GM12878 (cell line): ENCODE results near the gene OCIAD2.

Experiments used
- EGR1 ChIP-seq, 2 experiments: IDR thresholded peaks; 1 replicate in 1 of 2; 2 replicates in 1 of 2; pipeline ENCODE4 v1.6.1; 2011 to 2012; ENCODE audit warnings: low read depth in 2 of 2, low read length in 2 of 2, borderline replicate concordance in 1 of 2, mild to moderate bottlenecking in 1 of 2, moderate library complexity in 1 of 2
- GABPA ChIP-seq: IDR thresholded peaks from 2 replicates; pipeline ENCODE4 v1.6.1; 2014; ENCODE audit warnings: antibody characterized with exemption, low read depth, mild to moderate bottlenecking, inconsistent platforms
- RFX5 ChIP-seq: IDR thresholded peaks from 2 replicates; pipeline ENCODE4 v1.6.1; 2011; ENCODE audit warnings: low read depth, low read length, improper control_type of control experiment
- SIN3A ChIP-seq: IDR thresholded peaks from 2 replicates; pipeline ENCODE4 v1.6.1; 2012; ENCODE audit warnings: low read depth, low read length, improper control_type of control experiment
- SUZ12 ChIP-seq: fragments of 200-600 bp; sonication (generic); IDR thresholded peaks from one replicate; pipeline ENCODE4 v1.6.1; 2018; ENCODE audit warnings: antibody characterized with exemption, mild to moderate bottlenecking; ENCODE audit not compliant: unreplicated experiment
- TARDBP ChIP-seq: IDR thresholded peaks from 2 replicates; pipeline ENCODE4 v1.6.1; 2016; ENCODE audit warnings: borderline replicate concordance
- TCF7 ChIP-seq: IDR thresholded peaks from 2 replicates; pipeline ENCODE4 v1.6.1; 2014; ENCODE audit warnings: antibody characterized with exemption, borderline replicate concordance
- YY1 ChIP-seq: IDR thresholded peaks from 2 replicates; pipeline ENCODE4 v1.6.1; 2011; ENCODE audit warnings: low read depth, mild to moderate bottlenecking, low read length
- TF ChIP-seq, protein P1 (sequence below): IDR thresholded peaks from 2 replicates; pipeline ENCODE4 v1.6.1; 2011; ENCODE audit warnings: low read depth, mild to moderate bottlenecking, low read length, moderate library complexity, borderline replicate concordance; ENCODE audit errors: extremely low read depth

DNA sequence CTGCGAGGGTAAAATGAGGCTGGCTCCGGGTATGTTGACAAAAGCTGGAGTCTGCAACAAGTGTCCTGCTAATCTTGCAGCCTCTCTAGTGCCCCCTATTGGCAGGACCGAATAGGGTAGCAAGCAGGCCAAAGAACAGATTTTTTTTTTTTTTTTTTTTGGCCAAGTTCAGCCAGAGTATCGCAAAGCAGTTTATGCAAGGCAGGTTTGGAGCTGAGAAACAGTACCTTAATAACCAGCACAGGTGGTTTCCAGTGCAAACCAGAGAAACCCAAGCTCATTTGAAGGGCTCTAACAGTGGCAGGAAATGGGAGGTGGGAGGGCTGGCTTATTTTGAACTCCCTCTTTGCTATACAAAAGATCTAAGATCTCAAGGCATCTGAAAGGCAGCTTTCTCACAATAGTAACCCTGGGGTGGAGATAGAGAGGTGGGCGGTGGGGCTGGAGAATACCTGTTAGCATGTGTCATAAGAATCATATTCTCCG is 38.2 kb upstream of the OCIAD2 start:
- TF ChIP-seq SIN3A (no peak), SUZ12 (no peak), EGR1 (IDR thresholded peaks at IDR 0.05; ENCODE audit: borderline replicate concordance in 1 of 2, low read depth in 2 of 2, low read length in 2 of 2) (no peak), YY1 (no peak), RFX5 (no peak), TARDBP (no peak), TCF7 (no peak), GABPA (no peak)
- TF ChIP-seq, protein P1, sequence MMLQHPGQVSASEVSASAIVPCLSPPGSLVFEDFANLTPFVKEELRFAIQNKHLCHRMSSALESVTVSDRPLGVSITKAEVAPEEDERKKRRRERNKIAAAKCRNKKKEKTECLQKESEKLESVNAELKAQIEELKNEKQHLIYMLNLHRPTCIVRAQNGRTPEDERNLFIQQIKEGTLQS, result no peak
